ENCODE results near the gene SYNCRIP. TPM values are rescaled to one million over a fixed set of nuclear protein-coding genes. Genes with fewer than 3 reads are reported as not detected.

Gene SYNCRIP
- polyA plus RNA-seq, 1 of the 3 experiments (the other 2 are of a cell fraction) = 15.9 TPM

DNA sequence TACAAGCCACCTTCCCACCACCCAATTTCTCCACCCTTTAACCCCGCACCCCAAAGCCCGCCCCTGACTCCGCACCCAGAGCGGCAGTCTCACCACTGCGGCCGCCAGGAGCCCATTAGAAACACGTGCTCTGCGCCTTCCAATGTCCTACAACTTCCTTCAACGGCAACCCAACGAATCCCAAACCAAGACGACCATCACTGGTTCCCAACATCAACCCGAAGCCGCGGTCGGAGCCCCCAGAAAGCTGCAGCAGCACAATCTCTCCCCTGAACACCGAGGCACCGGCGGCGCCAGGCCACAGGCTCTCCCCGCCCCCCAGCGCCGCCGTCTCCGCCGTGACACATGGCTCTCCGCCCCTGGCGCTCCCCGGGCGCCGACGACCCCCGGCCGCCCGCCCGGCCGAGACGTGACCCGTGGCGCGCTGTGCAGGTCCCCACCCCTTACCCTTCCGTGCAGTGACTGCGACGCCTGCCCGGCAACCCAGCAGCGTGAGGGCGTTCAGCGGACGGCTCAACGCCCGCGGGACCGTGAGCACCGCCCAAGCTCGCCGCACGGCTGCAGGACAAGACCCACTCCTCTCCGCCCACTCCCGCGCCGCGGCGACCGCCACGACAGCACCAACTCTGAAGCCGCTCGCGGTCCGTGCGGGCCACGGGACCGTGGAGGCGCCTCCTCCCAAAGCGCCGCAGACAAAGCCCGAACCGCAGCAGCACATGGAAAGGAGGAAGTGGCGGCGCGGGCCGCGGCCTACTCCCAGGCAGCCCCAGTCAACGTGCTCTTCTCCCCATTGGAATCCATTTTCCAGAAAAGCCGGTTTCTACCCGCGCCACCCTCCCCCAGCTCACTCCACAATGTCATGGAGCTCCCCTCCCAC, 551 bp downstream of the SYNCRIP start (continued):
- TF ChIP-seq, protein P1, sequence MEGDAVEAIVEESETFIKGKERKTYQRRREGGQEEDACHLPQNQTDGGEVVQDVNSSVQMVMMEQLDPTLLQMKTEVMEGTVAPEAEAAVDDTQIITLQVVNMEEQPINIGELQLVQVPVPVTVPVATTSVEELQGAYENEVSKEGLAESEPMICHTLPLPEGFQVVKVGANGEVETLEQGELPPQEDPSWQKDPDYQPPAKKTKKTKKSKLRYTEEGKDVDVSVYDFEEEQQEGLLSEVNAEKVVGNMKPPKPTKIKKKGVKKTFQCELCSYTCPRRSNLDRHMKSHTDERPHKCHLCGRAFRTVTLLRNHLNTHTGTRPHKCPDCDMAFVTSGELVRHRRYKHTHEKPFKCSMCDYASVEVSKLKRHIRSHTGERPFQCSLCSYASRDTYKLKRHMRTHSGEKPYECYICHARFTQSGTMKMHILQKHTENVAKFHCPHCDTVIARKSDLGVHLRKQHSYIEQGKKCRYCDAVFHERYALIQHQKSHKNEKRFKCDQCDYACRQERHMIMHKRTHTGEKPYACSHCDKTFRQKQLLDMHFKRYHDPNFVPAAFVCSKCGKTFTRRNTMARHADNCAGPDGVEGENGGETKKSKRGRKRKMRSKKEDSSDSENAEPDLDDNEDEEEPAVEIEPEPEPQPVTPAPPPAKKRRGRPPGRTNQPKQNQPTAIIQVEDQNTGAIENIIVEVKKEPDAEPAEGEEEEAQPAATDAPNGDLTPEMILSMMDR (IDR thresholded peaks at IDR 0.05) = no peak
- peak; percentile 97 for TF ChIP-seq MXI1 (IDR thresholded peaks at IDR 0.05; ENCODE audit: low read depth, low read length)
- no peak for TF ChIP-seq CHD2 (IDR thresholded peaks at IDR 0.05; ENCODE audit: low read length, partially characterized antibody)
- TF ChIP-seq, protein P2, sequence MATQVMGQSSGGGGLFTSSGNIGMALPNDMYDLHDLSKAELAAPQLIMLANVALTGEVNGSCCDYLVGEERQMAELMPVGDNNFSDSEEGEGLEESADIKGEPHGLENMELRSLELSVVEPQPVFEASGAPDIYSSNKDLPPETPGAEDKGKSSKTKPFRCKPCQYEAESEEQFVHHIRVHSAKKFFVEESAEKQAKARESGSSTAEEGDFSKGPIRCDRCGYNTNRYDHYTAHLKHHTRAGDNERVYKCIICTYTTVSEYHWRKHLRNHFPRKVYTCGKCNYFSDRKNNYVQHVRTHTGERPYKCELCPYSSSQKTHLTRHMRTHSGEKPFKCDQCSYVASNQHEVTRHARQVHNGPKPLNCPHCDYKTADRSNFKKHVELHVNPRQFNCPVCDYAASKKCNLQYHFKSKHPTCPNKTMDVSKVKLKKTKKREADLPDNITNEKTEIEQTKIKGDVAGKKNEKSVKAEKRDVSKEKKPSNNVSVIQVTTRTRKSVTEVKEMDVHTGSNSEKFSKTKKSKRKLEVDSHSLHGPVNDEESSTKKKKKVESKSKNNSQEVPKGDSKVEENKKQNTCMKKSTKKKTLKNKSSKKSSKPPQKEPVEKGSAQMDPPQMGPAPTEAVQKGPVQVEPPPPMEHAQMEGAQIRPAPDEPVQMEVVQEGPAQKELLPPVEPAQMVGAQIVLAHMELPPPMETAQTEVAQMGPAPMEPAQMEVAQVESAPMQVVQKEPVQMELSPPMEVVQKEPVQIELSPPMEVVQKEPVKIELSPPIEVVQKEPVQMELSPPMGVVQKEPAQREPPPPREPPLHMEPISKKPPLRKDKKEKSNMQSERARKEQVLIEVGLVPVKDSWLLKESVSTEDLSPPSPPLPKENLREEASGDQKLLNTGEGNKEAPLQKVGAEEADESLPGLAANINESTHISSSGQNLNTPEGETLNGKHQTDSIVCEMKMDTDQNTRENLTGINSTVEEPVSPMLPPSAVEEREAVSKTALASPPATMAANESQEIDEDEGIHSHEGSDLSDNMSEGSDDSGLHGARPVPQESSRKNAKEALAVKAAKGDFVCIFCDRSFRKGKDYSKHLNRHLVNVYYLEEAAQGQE (IDR thresholded peaks at IDR 0.05; ENCODE audit: low read depth, low read length) = no peak

DNA sequence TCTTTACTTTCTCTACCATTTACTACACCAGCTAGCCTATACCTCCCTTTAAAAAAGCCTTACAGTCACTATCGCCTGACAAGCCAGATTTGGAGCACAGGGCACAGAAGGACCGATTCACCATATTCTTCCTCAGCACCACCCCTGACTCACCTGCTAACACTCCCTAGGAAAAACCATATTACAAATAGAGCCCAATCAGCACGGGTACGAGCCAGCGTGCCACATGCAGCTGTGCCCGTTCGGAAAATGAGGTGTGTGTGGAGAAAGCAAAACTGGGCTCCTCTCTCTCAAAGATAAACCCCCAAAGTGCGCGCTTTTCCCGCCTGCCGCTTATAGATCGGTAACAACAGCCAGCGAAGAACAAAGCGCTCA, 1.2 kb downstream of the SYNCRIP start:
- Histone ChIP-seq H3K36me3 (replicated peaks in 1 of 2; ENCODE audit: control insufficient read depth in 1 of 2, insufficient read depth in 2 of 2, low read length in 1 of 2) (peaks cover 36 to 38% of the 10 kb centered on the region in 2 experiments), H3K9me3 (no peaks in the 10 kb centered on the region), H3K4me1 (ENCODE audit: control insufficient read depth in 1 of 2, insufficient read depth in 2 of 2, low read depth in 1 of 2, low read length in 1 of 2) (peaks cover 10 to 12% of the 10 kb centered on the region in 2 experiments; a peak in 3 of 4 replicates), H3K27ac (ENCODE audit: low read depth in 2 of 2, low read length in 1 of 2) (peak overlapping the region in 1 of 2 experiments; percentile 98; a peak in 3 of 4 replicates), H3F3A (replicated peaks; ENCODE audit: insufficient read depth) (peaks cover 12% of the 10 kb centered on the region), H4K20me1 (ENCODE audit: insufficient read depth) (peaks cover 55% of the 10 kb centered on the region), H3K27me3 (ENCODE audit: insufficient read depth) (no peaks in the 10 kb centered on the region), H3K9ac (peak overlapping the region; percentile 99), H3K79me2 (ENCODE audit: insufficient read depth) (peaks cover 70% of the 10 kb centered on the region), H2AFZ (ENCODE audit: low read depth) (no peak overlapping the region), H3K4me2 (peak overlapping the region; percentile 91), H3K4me3 (ENCODE audit: low read depth in 2 of 2, low read length in 1 of 2) (peak overlapping the region; percentile 95 to 97), H3K9me2 (no peaks in the 10 kb centered on the region)
- TF ChIP-seq NRF1 (IDR thresholded peaks at IDR 0.05; ENCODE audit: low read depth, low read length) (no peak), RXRA (IDR thresholded peaks at IDR 0.05; ENCODE audit: borderline replicate concordance, low read depth) (no peak), FOXM1 (IDR thresholded peaks at IDR 0.05; ENCODE audit: low read depth) (no peak), YY1 (IDR thresholded peaks at IDR 0.05; ENCODE audit: low read depth) (no peak)
- TF ChIP-seq, protein P3, sequence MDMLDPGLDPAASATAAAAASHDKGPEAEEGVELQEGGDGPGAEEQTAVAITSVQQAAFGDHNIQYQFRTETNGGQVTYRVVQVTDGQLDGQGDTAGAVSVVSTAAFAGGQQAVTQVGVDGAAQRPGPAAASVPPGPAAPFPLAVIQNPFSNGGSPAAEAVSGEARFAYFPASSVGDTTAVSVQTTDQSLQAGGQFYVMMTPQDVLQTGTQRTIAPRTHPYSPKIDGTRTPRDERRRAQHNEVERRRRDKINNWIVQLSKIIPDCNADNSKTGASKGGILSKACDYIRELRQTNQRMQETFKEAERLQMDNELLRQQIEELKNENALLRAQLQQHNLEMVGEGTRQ (IDR thresholded peaks at IDR 0.05; ENCODE audit: borderline replicate concordance, low read depth, low read length) = no peak
- TF ChIP-seq, protein P4, sequence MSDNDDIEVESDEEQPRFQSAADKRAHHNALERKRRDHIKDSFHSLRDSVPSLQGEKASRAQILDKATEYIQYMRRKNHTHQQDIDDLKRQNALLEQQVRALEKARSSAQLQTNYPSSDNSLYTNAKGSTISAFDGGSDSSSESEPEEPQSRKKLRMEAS (IDR thresholded peaks at IDR 0.05; ENCODE audit: low read depth) = no peak
- TF ChIP-seq, protein P5, sequence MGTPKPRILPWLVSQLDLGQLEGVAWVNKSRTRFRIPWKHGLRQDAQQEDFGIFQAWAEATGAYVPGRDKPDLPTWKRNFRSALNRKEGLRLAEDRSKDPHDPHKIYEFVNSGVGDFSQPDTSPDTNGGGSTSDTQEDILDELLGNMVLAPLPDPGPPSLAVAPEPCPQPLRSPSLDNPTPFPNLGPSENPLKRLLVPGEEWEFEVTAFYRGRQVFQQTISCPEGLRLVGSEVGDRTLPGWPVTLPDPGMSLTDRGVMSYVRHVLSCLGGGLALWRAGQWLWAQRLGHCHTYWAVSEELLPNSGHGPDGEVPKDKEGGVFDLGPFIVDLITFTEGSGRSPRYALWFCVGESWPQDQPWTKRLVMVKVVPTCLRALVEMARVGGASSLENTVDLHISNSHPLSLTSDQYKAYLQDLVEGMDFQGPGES (IDR thresholded peaks at IDR 0.05; ENCODE audit: low read depth, low read length) = no peak
- ChIA-PET CTCF (interaction anchor here (1.5 to 1.6 kb wide), 2 partner anchors 44 to 105 kb away, joined by 3 to 6 read pairs; no protein-coding TSS in a partner anchor), POLR2A (interaction anchor here (1.6 to 8.1 kb wide), 3 partner anchors 28 to 48 kb away, joined by 3 to 149 read pairs (median 28); partner anchors contain the start of gene SNX14)
- WGBS (ENCODE audit: low lambda C conversion rate) = 2% methylated on average over 14 of the region's 14 CpGs
- DNase-seq = no peak

Measured in SK-N-SH (cell line).